ENCODE data around the gene TPRN.

DNA sequence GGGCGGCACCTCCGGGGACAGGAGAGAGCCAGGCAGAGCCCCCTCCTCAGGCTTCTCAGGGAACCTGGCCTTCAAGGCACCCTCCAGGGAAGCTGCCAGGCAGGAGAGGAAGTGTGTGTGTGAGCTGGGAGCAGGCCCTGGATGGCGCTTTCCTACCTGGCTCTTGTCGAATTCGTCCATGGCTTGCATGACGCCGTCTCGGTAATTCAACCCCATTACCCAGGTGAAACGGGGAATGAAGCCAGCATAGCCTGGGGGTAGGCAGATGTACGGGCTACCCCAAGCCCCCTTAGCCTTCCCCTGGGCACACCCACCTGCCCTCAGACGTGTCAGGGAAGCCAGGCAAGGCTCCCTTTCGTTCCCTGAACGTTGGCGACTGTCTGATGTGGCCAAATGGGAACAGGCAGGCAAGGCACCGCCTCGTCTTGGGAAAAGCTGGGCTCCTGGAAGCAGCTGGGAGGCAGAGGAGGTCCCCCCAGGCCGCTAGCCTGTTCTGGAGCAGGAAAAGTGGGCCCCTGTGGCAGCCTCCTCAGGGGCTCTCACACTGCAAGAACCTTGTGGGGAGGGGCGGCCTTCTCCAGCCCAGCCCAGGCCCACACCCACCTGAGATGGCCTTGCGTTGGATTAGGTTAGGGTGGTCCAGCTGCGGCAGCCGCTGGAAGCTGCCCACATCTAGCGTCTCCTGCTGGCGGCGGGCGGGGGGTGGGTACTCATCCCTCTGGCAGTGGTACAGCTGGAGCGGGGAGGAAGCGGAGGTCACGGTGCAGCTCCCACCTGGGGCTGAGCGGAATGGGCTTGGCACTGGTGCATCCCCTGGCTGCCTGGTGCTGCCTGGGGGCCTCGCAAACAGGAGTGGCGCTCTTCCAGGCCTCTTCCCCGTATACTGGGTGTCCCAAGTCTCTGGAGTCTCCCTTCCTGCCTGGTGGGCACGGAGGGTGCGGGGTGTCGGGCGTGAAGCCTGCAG is 44.2 kb upstream of the TPRN start:
- TF ChIP-seq, protein P1, sequence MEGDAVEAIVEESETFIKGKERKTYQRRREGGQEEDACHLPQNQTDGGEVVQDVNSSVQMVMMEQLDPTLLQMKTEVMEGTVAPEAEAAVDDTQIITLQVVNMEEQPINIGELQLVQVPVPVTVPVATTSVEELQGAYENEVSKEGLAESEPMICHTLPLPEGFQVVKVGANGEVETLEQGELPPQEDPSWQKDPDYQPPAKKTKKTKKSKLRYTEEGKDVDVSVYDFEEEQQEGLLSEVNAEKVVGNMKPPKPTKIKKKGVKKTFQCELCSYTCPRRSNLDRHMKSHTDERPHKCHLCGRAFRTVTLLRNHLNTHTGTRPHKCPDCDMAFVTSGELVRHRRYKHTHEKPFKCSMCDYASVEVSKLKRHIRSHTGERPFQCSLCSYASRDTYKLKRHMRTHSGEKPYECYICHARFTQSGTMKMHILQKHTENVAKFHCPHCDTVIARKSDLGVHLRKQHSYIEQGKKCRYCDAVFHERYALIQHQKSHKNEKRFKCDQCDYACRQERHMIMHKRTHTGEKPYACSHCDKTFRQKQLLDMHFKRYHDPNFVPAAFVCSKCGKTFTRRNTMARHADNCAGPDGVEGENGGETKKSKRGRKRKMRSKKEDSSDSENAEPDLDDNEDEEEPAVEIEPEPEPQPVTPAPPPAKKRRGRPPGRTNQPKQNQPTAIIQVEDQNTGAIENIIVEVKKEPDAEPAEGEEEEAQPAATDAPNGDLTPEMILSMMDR (IDR thresholded peaks at IDR 0.05) = no peak
- no peak for TF ChIP-seq POLR2A (IDR thresholded peaks at IDR 0.05)

Data from esophagus squamous epithelium (tissue), 4 donors.